ENCODE data around the gene UQCR10.

UQCR10 gene

GRCh38 chr22:29719899-29720645 lies 47.1 kb upstream of the UQCR10 start, which contains the start of gene CABP7:
CABP7 (plus strand) TSS chr22:29720003; CDS start chr22:29720425, 422 bp downstream.
- Histone ChIP-seq H3K27me3 (ENCODE audit: low read depth, low read length) (no peaks in the 10 kb centered on the region), H3K36me3 (replicated peaks; ENCODE audit: low read depth, low read length) (no peaks in the 10 kb centered on the region), H3K79me2 (ENCODE audit: low read length) (no peaks in the 10 kb centered on the region), H3K4me1 (ENCODE audit: low read length) (no peaks in the 10 kb centered on the region), H3K9me3 (ENCODE audit: insufficient read depth, low read length) (no peaks in the 10 kb centered on the region), H3K9ac (ENCODE audit: low read length) (no peak within 1 kb of the TSS), H2AFZ (ENCODE audit: low read depth, low read length) (no peak within 1 kb of the TSS), H4K20me1 (ENCODE audit: insufficient read depth, low read length) (peaks cover 10% of the 10 kb centered on the region; the same call in 1 of the 2 replicates), H3K4me3 (ENCODE audit: low read length) (no peak within 1 kb of the TSS), H3K4me2 (ENCODE audit: low read length) (no peak within 1 kb of the TSS), H3K27ac (ENCODE audit: low read length) (no peak within 1 kb of the TSS)
- TF ChIP-seq, protein P1, sequence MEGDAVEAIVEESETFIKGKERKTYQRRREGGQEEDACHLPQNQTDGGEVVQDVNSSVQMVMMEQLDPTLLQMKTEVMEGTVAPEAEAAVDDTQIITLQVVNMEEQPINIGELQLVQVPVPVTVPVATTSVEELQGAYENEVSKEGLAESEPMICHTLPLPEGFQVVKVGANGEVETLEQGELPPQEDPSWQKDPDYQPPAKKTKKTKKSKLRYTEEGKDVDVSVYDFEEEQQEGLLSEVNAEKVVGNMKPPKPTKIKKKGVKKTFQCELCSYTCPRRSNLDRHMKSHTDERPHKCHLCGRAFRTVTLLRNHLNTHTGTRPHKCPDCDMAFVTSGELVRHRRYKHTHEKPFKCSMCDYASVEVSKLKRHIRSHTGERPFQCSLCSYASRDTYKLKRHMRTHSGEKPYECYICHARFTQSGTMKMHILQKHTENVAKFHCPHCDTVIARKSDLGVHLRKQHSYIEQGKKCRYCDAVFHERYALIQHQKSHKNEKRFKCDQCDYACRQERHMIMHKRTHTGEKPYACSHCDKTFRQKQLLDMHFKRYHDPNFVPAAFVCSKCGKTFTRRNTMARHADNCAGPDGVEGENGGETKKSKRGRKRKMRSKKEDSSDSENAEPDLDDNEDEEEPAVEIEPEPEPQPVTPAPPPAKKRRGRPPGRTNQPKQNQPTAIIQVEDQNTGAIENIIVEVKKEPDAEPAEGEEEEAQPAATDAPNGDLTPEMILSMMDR (IDR thresholded peaks at IDR 0.05; ENCODE audit: low read depth, low read length) = no peak
- TF ChIP-seq EZH2phosphoT487 (IDR thresholded peaks at IDR 0.05; ENCODE audit: low read depth) = no peak

DNA sequence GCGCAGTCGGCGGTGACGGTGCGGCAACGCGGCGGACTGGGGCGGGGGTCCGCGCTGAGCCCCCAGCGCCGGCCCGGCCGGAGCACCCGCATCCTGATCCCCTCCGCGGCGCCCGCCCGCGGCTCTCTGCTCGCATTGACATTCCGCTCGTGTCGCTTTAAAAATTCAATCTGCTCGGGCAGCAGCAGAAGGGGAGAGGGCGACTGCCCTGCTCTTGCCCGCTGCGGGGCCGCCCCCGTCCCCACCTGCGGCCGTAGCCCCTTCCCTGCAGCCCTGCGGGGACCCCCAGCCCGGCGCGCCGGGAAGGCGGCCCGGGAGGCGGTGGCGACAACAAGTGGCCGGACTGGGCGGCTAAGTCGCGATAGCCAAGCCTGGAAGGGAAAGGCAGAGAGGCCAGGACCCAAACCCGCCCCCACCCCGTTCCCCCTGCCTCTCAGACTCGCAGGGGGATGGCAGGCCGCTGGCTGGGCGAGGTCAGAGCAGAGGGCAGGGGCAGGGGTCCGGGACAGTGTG lies 46.3 kb upstream of the UQCR10 start:
- Histone ChIP-seq H3K4me1 (ENCODE audit: low read length) (no peaks in the 10 kb centered on the region), H3K9me3 (ENCODE audit: insufficient read depth, low read length) (no peaks in the 10 kb centered on the region), H3K4me2 (ENCODE audit: low read length) (no peak overlapping the region), H4K20me1 (ENCODE audit: insufficient read depth, low read length) (peaks cover 10% of the 10 kb centered on the region; the same call in 1 of the 2 replicates), H3K27ac (ENCODE audit: low read length) (no peak overlapping the region), H3K27me3 (ENCODE audit: low read depth, low read length) (0 out of 2 replicates have a peak, but pooled peaks cover 4% of the 10 kb centered on the region), H3K36me3 (replicated peaks; ENCODE audit: low read depth, low read length) (no peaks in the 10 kb centered on the region), H3K4me3 (ENCODE audit: low read length) (no peak overlapping the region), H3K9ac (ENCODE audit: low read length) (no peak overlapping the region), H3K79me2 (ENCODE audit: low read length) (no peaks in the 10 kb centered on the region), H2AFZ (ENCODE audit: low read depth, low read length) (no peak overlapping the region)
- TF ChIP-seq EZH2phosphoT487 (IDR thresholded peaks at IDR 0.05; ENCODE audit: low read depth) = no peak
- TF ChIP-seq, protein P1 (IDR thresholded peaks at IDR 0.05; ENCODE audit: low read depth, low read length) = no peak

- Histone ChIP-seq H3K9ac (ENCODE audit: low read length) (no peak overlapping the region), H3K4me2 (ENCODE audit: low read length) (no peak overlapping the region), H3K4me3 (ENCODE audit: low read length) (no peak overlapping the region), H3K27ac (ENCODE audit: low read length) (no peak overlapping the region), H3K9me3 (ENCODE audit: insufficient read depth, low read length) (no peaks in the 10 kb centered on the region), H3K79me2 (ENCODE audit: low read length) (no peaks in the 10 kb centered on the region), H3K36me3 (replicated peaks; ENCODE audit: low read depth, low read length) (no peaks in the 10 kb centered on the region), H3K4me1 (ENCODE audit: low read length) (no peaks in the 10 kb centered on the region), H2AFZ (ENCODE audit: low read depth, low read length) (no peak overlapping the region), H4K20me1 (ENCODE audit: insufficient read depth, low read length) (peaks cover 8% of the 10 kb centered on the region; the same call in 1 of the 2 replicates), H3K27me3 (ENCODE audit: low read depth, low read length) (0 out of 2 replicates have a peak, but pooled peaks cover 4% of the 10 kb centered on the region)
- TF ChIP-seq, protein P1 (IDR thresholded peaks at IDR 0.05; ENCODE audit: low read depth, low read length) = no peak
- no peak for TF ChIP-seq EZH2phosphoT487 (IDR thresholded peaks at IDR 0.05; ENCODE audit: low read depth)
Observed at GRCh38 chr22:29722151-29722550, 45.0 kb upstream of the UQCR10 start.

DNA sequence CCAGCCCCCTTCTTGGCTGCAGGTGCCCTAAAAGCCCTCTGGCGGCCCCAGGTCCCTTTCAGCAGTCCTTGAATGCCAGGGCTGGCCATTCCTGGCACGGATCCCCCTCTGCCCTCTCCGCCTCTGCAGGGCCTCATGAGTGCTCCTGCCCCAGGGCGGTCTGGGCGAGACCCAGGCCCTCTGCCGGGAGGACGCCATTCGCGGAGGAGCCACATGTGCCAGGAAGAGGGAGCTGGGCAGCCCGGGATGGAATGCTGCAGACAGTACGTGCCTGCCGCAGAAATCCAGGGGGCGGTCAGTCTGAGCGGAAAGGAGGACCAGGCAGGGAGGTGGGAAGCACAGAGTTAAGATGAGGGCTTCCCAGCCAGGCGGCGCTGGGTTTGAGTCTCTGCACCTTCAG lies 44.6 kb upstream of the UQCR10 start:
- no peaks in the 10 kb centered on the region for H3K79me2 ChIP-seq (ENCODE audit: low read length)
- H2AFZ ChIP-seq (ENCODE audit: low read depth, low read length) = no peak overlapping the region
- H3K9ac ChIP-seq (ENCODE audit: low read length) = no peak overlapping the region
- H3K27ac ChIP-seq (ENCODE audit: low read length) = no peak overlapping the region
- no peaks in the 10 kb centered on the region for H3K4me1 ChIP-seq (ENCODE audit: low read length)
- no peak overlapping the region for H3K4me3 ChIP-seq (ENCODE audit: low read length)
- TF ChIP-seq, protein P1 (IDR thresholded peaks at IDR 0.05; ENCODE audit: low read depth, low read length) = no peak
- TF ChIP-seq EZH2phosphoT487 (IDR thresholded peaks at IDR 0.05; ENCODE audit: low read depth) = no peak
- no peaks in the 10 kb centered on the region for H3K36me3 ChIP-seq (replicated peaks; ENCODE audit: low read depth, low read length)
- no peak overlapping the region for H3K4me2 ChIP-seq (ENCODE audit: low read length)
- no peaks in the 10 kb centered on the region for H3K9me3 ChIP-seq (ENCODE audit: insufficient read depth, low read length)
- 0 out of 2 replicates have a peak, but pooled peaks cover 4% of the 10 kb centered on the region for H3K27me3 ChIP-seq (ENCODE audit: low read depth, low read length)
- H4K20me1 ChIP-seq (ENCODE audit: insufficient read depth, low read length) = peaks cover 5% of the 10 kb centered on the region; the same call in 1 of the 2 replicates
